ENCODE results near the gene KYAT1. TPM values are rescaled to one million over a fixed set of nuclear protein-coding genes. Genes with fewer than 3 reads are reported as not detected.

Gene KYAT1
- total and polyA plus RNA-seq, 4 experiments from 2014 or later: 9.8 to 12.4 (median 11.3) TPM

GRCh38 chr9:128823903-128824406 is 57.8 kb downstream of the KYAT1 start:
- peaks cover 39% of the 10 kb centered on the region for H3K36me3 ChIP-seq (ENCODE audit: insufficient read depth, low read length)
- peaks cover 10 to 49% (median 14%) of the 10 kb centered on the region in 4 donors for H3K4me1 Mint-ChIP-seq
- intact Hi-C loops (cut with micrococcal nuclease): no loop called here
- H3K27ac Mint-ChIP-seq: peak overlapping the region in 2 of 7 donors; percentile 24 to 47
- no peak for DNase-seq
- ChIA-PET POLR2A (ENCODE audit: partially characterized antibody) (interaction anchor here (1.4 kb wide), 1 partner anchor 11 kb away, joined by 5 read pairs; no protein-coding TSS in a partner anchor), CTCF (ENCODE audit: partially characterized antibody) (no interaction called here)
- H3K9me3 Mint-ChIP-seq: no peaks in the 10 kb centered on the region
- no peak overlapping the region for H3K4me3 Mint-ChIP-seq
- H3K4me1 ChIP-seq (ENCODE audit: insufficient read depth, low read length): peaks cover 28% of the 10 kb centered on the region
- H3K4me3 ChIP-seq (ENCODE audit: low read length in 2 of 2): no peak overlapping the region
- H3K36me3 Mint-ChIP-seq: peaks cover 8 to 45% of the 10 kb centered on the region in 2 donors
- no peak overlapping the region for H3K27ac ChIP-seq (ENCODE audit: low read depth, low read length)
- H3K27me3 ChIP-seq (ENCODE audit: insufficient read depth, low read length): no peaks in the 10 kb centered on the region
- no peaks in the 10 kb centered on the region for H3K27me3 Mint-ChIP-seq
- no peaks in the 10 kb centered on the region for H3K9me3 ChIP-seq (ENCODE audit: control insufficient read depth in 1 of 2, low read length in 2 of 2)

DNA sequence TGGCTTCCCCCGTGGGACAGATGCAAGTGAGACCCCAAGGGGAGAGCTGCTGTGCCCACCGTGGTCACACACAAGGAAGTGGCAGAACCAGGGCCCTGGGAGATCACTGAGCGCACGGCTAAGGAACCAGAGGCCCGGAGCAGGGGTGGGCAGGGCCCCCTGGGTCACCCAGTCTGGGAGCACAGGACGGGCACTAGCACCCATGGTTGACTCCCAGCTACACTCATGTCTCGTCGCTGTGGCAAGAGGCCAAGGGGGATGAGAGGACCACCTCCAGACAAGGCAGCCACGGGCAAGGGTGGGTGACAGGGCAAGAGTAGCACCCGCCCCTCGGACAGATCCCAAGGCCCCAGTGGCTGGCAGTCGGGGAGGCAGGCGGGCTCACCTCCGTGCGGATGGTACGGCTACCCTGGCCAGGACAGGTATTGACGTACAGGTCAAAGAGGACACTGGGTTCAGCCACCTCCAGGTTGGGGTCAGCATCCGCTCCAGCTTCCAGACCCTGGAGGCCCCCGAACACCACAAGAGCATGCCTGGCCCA is 58.3 kb downstream of the KYAT1 start:
- Mint-ChIP-seq H3K9me3 (no peaks in the 10 kb centered on the region), H3K27ac (no peak overlapping the region), H3K36me3 (peaks cover 8 to 43% of the 10 kb centered on the region in 2 donors), H3K4me3 (no peak overlapping the region), H3K4me1 (peaks cover 7 to 44% (median 10%) of the 10 kb centered on the region in 4 donors), H3K27me3 (no peaks in the 10 kb centered on the region)
- H3K4me1 ChIP-seq (ENCODE audit: insufficient read depth, low read length): peaks cover 23% of the 10 kb centered on the region
- H3K4me3 ChIP-seq (ENCODE audit: low read length in 2 of 2): no peak overlapping the region
- no peak for DNase-seq
- no peaks in the 10 kb centered on the region for H3K27me3 ChIP-seq (ENCODE audit: insufficient read depth, low read length)
- POLR2A ChIA-PET (ENCODE audit: partially characterized antibody): interaction anchor here (1.4 kb wide), 1 partner anchor 11 kb away, joined by 5 read pairs; no protein-coding TSS in a partner anchor
- no peaks in the 10 kb centered on the region for H3K9me3 ChIP-seq (ENCODE audit: control insufficient read depth in 1 of 2, low read length in 2 of 2)
- CTCF ChIA-PET (ENCODE audit: partially characterized antibody): no interaction called here
- no peak overlapping the region for H3K27ac ChIP-seq (ENCODE audit: low read depth, low read length)
- H3K36me3 ChIP-seq (ENCODE audit: insufficient read depth, low read length): peaks cover 39% of the 10 kb centered on the region
- intact Hi-C loops (cut with micrococcal nuclease): no loop called here

DNA sequence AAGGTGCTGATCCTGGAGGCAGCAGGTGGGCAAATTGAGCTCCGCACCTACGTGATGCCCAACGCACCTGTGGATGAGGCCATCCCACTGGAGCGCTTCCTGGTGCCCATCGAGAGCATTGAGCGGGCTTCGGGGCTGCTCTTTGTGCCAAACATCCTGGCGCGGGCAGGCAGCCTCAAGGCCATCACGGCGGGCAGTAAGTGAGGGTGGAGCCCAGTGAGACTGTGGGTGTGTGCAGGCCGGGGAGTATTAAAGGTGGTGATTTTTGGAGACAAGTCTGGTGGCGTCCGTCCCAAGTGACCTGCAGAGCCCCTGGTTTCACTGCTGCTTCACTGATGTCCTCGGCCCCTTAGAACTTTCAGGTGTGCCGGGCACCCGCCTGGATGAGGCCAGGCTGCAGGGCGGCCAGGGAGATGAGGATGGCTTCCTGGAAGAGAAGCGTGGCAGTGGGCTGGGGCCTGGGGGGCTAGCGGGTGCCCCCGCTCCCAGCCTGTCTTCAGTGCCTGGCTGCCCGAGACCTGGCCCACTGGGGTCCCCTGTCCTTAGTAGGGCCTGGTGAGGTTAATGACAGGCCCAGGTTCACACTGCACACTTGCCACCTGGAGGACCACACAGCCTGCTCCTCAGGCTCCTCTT is 59.2 kb downstream of the KYAT1 start:
- ChIA-PET CTCF (ENCODE audit: partially characterized antibody) (no interaction called here), POLR2A (ENCODE audit: partially characterized antibody) (no interaction called here)
- no peak for DNase-seq
- peaks cover 8 to 47% of the 10 kb centered on the region in 2 donors for H3K36me3 Mint-ChIP-seq
- no peak overlapping the region for H3K4me3 Mint-ChIP-seq
- Histone ChIP-seq H3K27ac (ENCODE audit: low read depth, low read length) (no peak overlapping the region), H3K36me3 (ENCODE audit: insufficient read depth, low read length) (peaks cover 38% of the 10 kb centered on the region), H3K4me1 (ENCODE audit: insufficient read depth, low read length) (peaks cover 18% of the 10 kb centered on the region), H3K9me3 (ENCODE audit: control insufficient read depth in 1 of 2, low read length in 2 of 2) (no peaks in the 10 kb centered on the region), H3K27me3 (ENCODE audit: insufficient read depth, low read length) (no peaks in the 10 kb centered on the region), H3K4me3 (ENCODE audit: low read length in 2 of 2) (no peak overlapping the region)
- intact Hi-C loops (cut with micrococcal nuclease): no loop called here
- no peak overlapping the region for H3K27ac Mint-ChIP-seq
- H3K9me3 Mint-ChIP-seq: no peaks in the 10 kb centered on the region
- no peaks in the 10 kb centered on the region for H3K27me3 Mint-ChIP-seq
- H3K4me1 Mint-ChIP-seq: peaks cover 6 to 43% (median 10%) of the 10 kb centered on the region in 4 donors

DNA sequence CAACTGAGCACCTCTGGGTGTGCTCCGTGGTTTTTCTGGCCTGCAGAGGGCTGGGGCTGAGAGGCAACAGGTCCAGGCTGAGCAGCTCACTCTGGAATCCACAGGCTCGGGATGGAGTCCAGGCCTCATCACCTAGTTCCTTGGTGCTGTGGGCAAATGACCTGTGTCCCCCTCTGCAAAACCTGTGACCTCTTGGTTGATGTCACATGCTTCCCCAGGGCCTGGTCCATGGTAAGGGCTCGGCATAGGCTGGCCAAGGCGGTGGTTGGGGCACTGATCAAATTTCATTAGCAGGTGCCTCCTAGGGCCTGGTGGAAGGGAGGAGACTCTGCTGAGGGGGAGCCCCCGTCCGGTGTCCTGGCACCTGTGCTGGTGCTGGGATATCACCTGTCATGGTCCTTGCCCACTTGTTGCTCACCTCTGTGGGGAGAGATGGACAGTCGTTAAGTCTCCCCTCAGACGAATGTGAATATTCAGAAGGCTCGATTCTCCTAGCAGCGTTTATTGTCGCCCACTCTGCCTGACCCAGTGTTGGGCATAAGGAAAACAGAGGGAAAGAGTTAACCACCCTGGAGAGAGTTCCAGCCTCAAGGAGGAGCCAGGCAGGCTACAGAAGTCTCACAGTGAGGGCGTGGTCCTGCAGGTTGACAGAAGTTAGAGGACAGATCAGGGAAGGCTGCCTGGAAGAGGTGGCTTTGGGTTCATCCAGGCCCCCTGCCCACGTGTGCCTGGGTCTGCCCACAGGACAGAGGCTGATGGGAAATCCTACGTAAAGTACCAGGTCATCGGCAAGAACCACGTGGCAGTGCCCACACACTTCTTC is 60.0 kb downstream of the KYAT1 start:
- Histone ChIP-seq H3K27me3 (ENCODE audit: insufficient read depth, low read length) (no peaks in the 10 kb centered on the region), H3K9me3 (ENCODE audit: control insufficient read depth in 1 of 2, low read length in 2 of 2) (no peaks in the 10 kb centered on the region), H3K36me3 (ENCODE audit: insufficient read depth, low read length) (peaks cover 31% of the 10 kb centered on the region), H3K4me3 (ENCODE audit: low read length in 2 of 2) (no peak overlapping the region), H3K4me1 (ENCODE audit: insufficient read depth, low read length) (peaks cover 19% of the 10 kb centered on the region), H3K27ac (ENCODE audit: low read depth, low read length) (no peak overlapping the region)
- H3K4me3 Mint-ChIP-seq: peak overlapping the region in 1 of 8 donors; percentile 46
- ChIA-PET POLR2A (ENCODE audit: partially characterized antibody) (no interaction called here), CTCF (ENCODE audit: partially characterized antibody) (no interaction called here)
- no peak for DNase-seq
- peaks cover 8 to 41% of the 10 kb centered on the region in 2 donors for H3K36me3 Mint-ChIP-seq
- peaks cover 6 to 37% (median 10%) of the 10 kb centered on the region in 4 donors for H3K4me1 Mint-ChIP-seq
- H3K27me3 Mint-ChIP-seq: no peaks in the 10 kb centered on the region
- no peak overlapping the region for H3K27ac Mint-ChIP-seq
- intact Hi-C loops (cut with micrococcal nuclease): no loop called here
- peaks cover 0 to 2% (median 0%) of the 10 kb centered on the region in 8 donors for H3K9me3 Mint-ChIP-seq

DNA sequence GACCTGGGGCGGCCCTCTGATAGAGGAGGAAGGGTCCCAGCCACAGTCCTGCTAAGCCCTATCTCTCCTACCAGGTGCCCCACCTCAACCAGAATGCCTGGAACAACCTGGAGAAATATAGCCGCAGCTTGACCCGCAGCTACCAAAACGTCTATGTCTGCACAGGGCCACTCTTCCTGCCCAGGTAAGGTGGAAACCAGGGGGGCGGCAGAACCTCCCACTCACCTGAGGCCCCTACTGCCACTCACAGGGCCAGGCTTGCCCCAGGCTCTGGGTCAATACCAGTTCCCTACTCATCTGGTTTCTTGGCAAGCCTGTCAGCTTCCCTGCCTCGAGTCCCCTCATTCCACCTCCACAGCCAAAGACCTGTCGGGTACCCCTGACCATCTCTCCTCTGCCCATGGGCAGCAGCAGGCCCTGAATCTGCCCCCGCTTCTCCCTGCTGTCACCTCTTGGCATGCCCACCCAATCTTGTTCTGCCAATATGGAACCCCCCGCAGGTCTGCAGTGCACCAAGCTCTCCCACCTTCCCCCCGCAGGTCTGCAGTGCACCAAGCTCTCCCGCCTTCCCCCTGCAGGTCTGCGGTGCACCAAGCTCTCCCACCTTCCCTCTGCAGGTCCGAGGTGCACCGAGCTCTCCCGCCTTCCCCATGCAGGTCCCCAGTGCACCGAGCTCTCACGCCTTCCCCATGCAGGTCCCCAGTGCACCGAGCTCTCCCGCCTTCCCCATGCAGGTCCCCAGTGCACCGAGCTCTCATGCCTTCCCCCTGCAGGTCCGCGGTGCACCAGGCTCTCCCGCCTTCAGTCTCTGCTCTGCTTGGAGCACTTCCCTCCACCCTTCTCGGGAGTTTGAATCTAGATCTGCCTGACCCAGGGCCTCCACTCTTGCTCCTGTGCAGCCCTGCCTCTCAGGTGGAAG is 60.8 kb downstream of the KYAT1 start:
- Mint-ChIP-seq H3K4me3 (peak overlapping the region in 6 of 8 donors; percentile 6 to 88 (median 44)), H3K27me3 (no peaks in the 10 kb centered on the region), H3K9me3 (peaks cover 0 to 2% (median 0%) of the 10 kb centered on the region in 8 donors), H3K36me3 (peaks cover 8 to 36% of the 10 kb centered on the region in 2 donors), H3K4me1 (peaks cover 6 to 37% (median 10%) of the 10 kb centered on the region in 4 donors), H3K27ac (peak overlapping the region in 2 of 7 donors; percentile 80 to 84)
- DNase-seq: no peak
- POLR2A ChIA-PET (ENCODE audit: partially characterized antibody): interaction anchor here (0.9 to 4.0 kb wide), 5 partner anchors 8 to 270 kb away, joined by 3 to 77 read pairs (median 21); partner anchors contain the start of genes SET, SPOUT1 and ZDHHC12
- no peaks in the 10 kb centered on the region for H3K9me3 ChIP-seq (ENCODE audit: control insufficient read depth in 1 of 2, low read length in 2 of 2)
- H3K27ac ChIP-seq (ENCODE audit: low read depth, low read length): no peak overlapping the region
- H3K4me3 ChIP-seq (ENCODE audit: low read length in 2 of 2): no peak overlapping the region
- CTCF ChIA-PET (ENCODE audit: partially characterized antibody): interaction anchor here (1.5 kb wide), 1 partner anchor 9 kb away, joined by 4 read pairs; the partner anchor contains the start of gene SPOUT1
- peaks cover 19% of the 10 kb centered on the region for H3K4me1 ChIP-seq (ENCODE audit: insufficient read depth, low read length)
- H3K27me3 ChIP-seq (ENCODE audit: insufficient read depth, low read length): no peaks in the 10 kb centered on the region
- intact Hi-C loops (cut with micrococcal nuclease): no loop called here
- peaks cover 22% of the 10 kb centered on the region for H3K36me3 ChIP-seq (ENCODE audit: insufficient read depth, low read length)
